ES-I3 (cell line): ENCODE data around the gene DMRT1.

ENCODE experiments used
- H3K36me3 ChIP-seq: 2 replicates; pipeline ENCODE4 v1.6.1; 2013; ENCODE audit warnings: mild to moderate bottlenecking, low read length, control low read depth, moderate library complexity; ENCODE audit not compliant: insufficient read depth
- H3K4me1 ChIP-seq: 2 replicates; pipeline ENCODE4 v1.6.1; 2013; ENCODE audit warnings: mild to moderate bottlenecking, control low read depth, low read length; ENCODE audit not compliant: insufficient read depth
- H3K9ac ChIP-seq: 2 replicates; pipeline ENCODE4 v1.6.1; 2013; ENCODE audit warnings: low read depth, mild to moderate bottlenecking, low read length, moderate library complexity
- H3K9me3 ChIP-seq: 2 replicates; pipeline ENCODE4 v1.6.1; 2013; ENCODE audit warnings: mild to moderate bottlenecking, low read length, moderate library complexity; ENCODE audit not compliant: control insufficient read depth, insufficient read depth

Gene DMRT1

DNA sequence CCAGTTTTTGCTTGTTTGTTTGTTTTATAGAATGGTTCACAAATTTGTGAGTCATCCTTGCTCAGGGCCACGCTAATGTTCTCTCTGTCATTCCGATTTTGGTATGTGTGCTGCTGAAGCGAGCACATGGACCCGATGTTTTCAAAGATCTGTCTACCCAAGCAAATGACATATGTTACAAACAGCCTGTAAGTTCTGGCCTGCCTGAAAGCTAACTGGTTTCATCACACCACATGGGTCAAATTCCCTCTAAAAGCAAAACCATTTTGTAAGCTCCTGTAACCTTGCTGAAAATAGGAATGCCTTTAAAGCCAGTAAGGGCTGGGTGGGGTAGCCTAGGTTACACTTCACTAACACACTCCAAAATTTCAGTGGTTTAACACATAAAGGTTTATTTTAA lies 160.3 kb downstream of the DMRT1 start:
- peaks cover 14% of the 10 kb centered on the region; the same call in 1 of the 2 replicates for H3K9me3 ChIP-seq
- no peaks in the 10 kb centered on the region for H3K4me1 ChIP-seq
- H3K9ac ChIP-seq = no peak overlapping the region
- H3K36me3 ChIP-seq = no peaks in the 10 kb centered on the region

DNA sequence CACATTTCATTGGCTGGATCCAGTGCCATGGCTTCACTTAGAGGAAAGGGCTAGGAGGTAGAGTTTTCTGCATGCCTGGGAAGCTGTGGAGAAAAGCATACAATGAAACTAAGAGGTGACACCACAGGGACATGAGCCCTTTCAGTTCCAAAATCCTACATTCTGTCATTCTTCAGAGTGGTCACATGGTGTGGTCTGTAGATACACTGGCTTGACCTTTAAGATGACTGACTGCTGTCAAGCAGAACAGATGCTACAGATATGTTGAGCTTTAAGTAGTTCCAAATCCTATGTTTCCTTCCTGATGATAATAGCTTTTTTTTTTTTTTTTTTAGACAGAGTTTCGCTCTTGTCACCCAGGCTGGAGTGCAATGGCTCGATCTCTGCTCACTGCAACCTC lies 161.2 kb downstream of the DMRT1 start:
- no peaks in the 10 kb centered on the region for H3K4me1 ChIP-seq
- H3K9me3 ChIP-seq = peaks cover 14% of the 10 kb centered on the region; the same call in 1 of the 2 replicates
- no peak overlapping the region for H3K9ac ChIP-seq
- H3K36me3 ChIP-seq = no peaks in the 10 kb centered on the region

DNA sequence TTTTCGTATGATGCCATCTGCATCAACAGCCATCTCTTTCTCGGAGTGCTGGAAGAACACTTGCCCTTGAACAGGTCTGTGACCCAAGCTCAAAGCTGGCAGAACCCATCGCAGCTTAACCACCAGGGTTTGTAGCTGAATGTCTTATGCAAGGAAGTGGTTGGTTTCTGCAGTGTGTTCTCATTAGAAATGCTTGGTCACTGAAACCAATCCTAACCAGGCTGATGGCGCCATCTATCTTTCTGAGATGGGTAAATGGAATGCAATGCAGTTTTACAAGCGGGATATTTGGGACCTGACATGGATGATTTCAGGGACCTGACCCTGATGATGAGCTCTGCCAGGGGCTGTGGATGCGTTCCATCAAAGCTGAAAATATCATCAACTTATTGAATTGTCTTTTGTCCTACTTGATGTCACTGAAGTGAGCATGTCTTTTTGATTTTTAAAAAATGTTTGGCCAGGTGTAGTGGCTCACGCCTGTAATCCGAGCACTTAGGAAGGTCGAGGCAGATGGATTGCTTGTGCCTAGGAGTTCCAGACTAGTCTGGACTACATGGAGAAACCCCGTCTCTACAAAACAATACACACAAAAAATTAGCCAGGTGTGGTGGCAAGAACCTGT lies 163.7 kb downstream of the DMRT1 start:
- Histone ChIP-seq H3K4me1 (no peaks in the 10 kb centered on the region), H3K9me3 (peaks cover 2% of the 10 kb centered on the region; the same call in 1 of the 2 replicates), H3K9ac (no peak overlapping the region), H3K36me3 (no peaks in the 10 kb centered on the region)

DNA sequence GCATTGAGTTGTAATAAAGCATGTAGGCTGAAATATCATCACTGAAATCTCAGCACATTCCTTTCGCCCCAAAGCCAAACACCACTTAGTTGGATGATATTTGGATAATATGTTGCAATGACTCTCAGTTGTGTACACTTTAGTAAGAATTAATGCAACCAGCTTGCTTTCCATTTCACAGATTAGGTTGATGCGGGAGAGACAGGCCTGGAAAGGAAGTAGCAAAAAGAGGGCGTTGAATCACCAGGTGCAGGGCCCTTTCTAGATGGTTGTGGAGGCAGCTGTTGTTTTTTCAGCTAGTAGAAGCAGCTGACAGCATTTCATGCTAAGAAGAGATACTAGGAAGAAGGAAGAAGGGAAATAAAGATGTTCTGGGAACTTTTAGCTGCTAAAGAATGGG lies 165.8 kb downstream of the DMRT1 start:
- no peaks in the 10 kb centered on the region for H3K4me1 ChIP-seq
- H3K36me3 ChIP-seq = no peaks in the 10 kb centered on the region
- no peak overlapping the region for H3K9ac ChIP-seq
- H3K9me3 ChIP-seq = no peaks in the 10 kb centered on the region

DNA sequence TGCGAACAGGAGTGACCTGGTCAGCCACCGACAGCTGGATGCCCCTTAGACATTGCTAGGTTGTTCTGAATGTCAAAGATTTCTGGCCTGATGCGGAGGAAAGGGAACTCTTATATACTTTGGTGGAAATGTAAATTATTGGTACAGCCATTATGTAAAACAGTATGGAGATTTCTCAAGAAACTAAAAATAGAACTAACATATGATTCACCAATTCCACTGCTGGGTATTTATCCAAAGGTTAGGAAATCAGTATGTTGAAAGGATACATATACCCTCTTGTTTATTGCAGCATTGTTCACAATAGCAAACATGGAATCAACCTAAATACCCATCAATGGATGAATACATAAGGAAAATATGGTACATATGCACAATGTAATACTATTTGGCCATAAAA lies 166.7 kb downstream of the DMRT1 start:
- no peaks in the 10 kb centered on the region for H3K9me3 ChIP-seq
- H3K36me3 ChIP-seq = no peaks in the 10 kb centered on the region
- H3K9ac ChIP-seq = no peak overlapping the region

DNA sequence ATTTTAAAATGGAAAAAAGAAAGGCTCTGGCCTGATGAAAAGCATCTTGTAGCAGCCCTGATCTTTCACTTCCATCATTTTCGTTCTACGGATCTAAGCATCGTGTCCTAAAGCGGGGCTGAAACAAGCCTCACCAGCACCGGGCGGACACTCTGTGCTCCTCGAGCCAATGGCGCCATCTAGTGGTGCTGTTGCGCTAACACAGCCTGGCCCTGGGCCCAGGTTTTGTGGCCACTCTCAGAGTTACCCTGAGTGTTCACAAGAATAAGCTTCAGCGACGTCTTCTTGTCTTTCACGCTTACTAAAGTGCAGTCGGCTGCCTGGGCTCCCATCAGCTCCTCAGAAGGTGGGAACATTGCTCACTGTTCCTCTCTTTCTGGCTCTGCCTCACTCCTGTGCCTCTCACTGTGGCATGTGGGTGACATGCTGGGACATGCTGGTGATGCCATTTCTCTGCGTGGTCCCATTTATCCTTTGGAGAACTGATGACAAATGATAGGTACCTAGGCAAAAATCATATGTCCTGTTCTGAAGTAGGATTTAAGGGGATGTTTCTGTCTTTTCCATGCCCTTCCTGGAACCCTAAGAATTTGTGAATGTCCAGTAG lies 167.7 kb downstream of the DMRT1 start:
- Histone ChIP-seq H3K4me1 (no peaks in the 10 kb centered on the region), H3K9ac (no peak overlapping the region), H3K9me3 (no peaks in the 10 kb centered on the region), H3K36me3 (no peaks in the 10 kb centered on the region)

More for the DNA sequence above, 166.7 kb downstream of the DMRT1 start:
- H3K4me1 ChIP-seq = no peaks in the 10 kb centered on the region

DNA sequence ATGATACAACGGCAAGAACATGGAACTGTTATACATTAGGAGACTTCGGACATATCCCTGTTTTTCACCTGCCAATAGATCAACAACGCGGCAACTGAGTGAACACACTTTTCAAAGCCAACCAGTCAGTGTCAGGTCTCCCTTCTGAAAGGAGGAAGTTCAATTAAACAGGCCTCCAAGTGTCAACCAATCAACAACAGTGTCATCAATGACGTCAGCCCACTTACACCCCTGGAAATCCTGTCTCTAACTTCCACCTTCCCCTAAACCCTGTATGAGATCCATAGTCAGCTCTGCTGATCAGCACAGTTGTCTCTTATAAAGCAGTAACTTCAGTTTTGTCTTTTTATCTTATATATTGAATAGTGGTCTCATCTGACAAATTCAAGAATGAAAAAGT lies 171.5 kb downstream of the DMRT1 start:
- H3K9ac ChIP-seq = no peak overlapping the region
- H3K36me3 ChIP-seq = no peaks in the 10 kb centered on the region

DNA sequence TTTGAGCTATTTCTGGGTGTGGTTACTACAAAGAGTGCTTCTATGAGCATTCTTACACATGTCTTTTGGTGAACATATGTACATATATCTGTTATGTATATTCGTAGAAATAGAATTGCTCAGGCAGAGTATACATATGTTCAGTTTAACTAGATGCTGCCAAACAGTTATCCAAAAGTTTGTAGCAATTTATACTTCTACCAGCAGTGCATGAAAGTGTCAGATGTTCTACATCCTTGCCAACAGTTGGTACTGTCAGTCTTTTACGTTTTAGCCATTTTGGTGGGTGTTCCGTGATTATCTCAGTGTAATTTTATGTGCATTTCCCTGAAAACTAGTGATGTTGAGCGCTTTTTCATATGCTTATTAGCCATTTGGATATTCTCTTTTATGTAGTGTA lies 172.7 kb downstream of the DMRT1 start:
- Histone ChIP-seq H3K4me1 (no peaks in the 10 kb centered on the region), H3K9ac (no peak overlapping the region; the same call in 1 of the 2 replicates), H3K9me3 (no peaks in the 10 kb centered on the region), H3K36me3 (no peaks in the 10 kb centered on the region)

More for the DNA sequence above, 171.5 kb downstream of the DMRT1 start:
- Histone ChIP-seq H3K4me1 (no peaks in the 10 kb centered on the region), H3K9me3 (no peaks in the 10 kb centered on the region)

DNA sequence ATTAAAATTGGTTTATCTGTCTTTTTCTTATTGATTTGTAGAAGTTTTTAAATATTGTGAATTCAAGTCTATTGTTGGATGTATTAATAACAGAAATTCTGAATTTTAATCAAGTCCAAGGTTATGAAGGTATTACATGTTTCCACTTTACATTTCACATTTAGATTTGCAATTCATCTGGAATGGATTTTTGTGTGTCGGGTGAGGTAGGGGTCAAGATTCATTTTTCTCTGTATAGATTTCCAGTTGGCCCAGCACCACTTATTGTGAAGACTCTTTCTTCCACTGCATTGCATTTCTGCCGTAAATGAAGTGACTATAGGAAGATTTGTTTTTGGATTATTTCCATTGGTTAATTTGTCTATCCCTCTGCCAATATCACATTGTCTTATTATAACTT lies 173.1 kb downstream of the DMRT1 start:
- Histone ChIP-seq H3K9me3 (no peaks in the 10 kb centered on the region), H3K9ac (no peak overlapping the region), H3K4me1 (no peaks in the 10 kb centered on the region), H3K36me3 (no peaks in the 10 kb centered on the region)

DNA sequence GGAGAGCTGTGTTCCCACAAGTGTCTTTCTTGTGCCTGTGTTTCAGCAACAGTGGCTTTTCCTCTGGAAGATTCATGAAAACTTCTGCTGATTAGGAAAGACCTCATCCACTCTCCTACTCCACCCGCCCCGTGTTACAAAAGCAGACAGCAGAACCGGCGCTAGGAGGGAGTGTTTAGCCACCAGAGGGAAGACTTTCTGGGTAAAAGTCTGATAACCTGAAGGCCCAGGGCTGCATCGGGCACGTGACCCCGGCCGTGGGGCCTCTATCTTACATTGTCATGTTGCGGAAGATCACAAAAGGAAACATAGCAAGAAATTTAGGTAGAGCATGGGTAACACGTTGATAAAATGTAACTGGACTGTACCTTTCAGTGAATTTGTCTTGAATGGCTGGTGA lies 176.6 kb downstream of the DMRT1 start:
- Histone ChIP-seq H3K4me1 (no peaks in the 10 kb centered on the region), H3K36me3 (no peaks in the 10 kb centered on the region), H3K9ac (no peak overlapping the region), H3K9me3 (no peaks in the 10 kb centered on the region)
